ENCODE measurements around the gene P3H2.
A peak's percentile ranks its signal among the peaks of the same experiment; 100 is the strongest.
"Not testable (repeated sequence)": the region's sequence is repeated elsewhere in the genome, so short reads cannot be mapped to it uniquely, and the experiment has no call there.

P3H2 gene

GRCh38 chr3:189977174-189977573, 143.5 kb downstream of the P3H2 start:
- DNase-seq: no peak

GRCh38 chr3:189975391-189975990, 145.2 kb downstream of the P3H2 start:
- DNase-seq: no peak

- no peak for DNase-seq
Observed at GRCh38 chr3:189974359-189974758, 146.3 kb downstream of the P3H2 start.

GRCh38 chr3:189967254-189967865, 153.3 kb downstream of the P3H2 start:
- no peak for DNase-seq

- no peak for DNase-seq
Observed at GRCh38 chr3:189966843-189967242, 153.9 kb downstream of the P3H2 start.

GRCh38 chr3:189964623-189965332, 155.9 kb downstream of the P3H2 start:
- DNase-seq: no peak

GRCh38 chr3:189962466-189962865, 158.2 kb downstream of the P3H2 start:
- DNase-seq: no peak

- peak; percentile 85 for DNase-seq
Observed at GRCh38 chr3:189961522-189962161, 159.1 kb downstream of the P3H2 start.

GRCh38 chr3:189961086-189961485, 159.6 kb downstream of the P3H2 start:
- not testable (repeated sequence) for DNase-seq

- no peak for DNase-seq
Observed at GRCh38 chr3:189954733-189955665, 165.7 kb downstream of the P3H2 start.

GRCh38 chr3:189953551-189953950, 167.1 kb downstream of the P3H2 start:
- no peak for DNase-seq

GRCh38 chr3:189952272-189952671, 168.4 kb downstream of the P3H2 start:
- no peak for DNase-seq

GRCh38 chr3:189950258-189950657, 170.4 kb downstream of the P3H2 start:
- no peak for DNase-seq

- DNase-seq: no peak
Observed at GRCh38 chr3:189949580-189949979, 171.1 kb downstream of the P3H2 start.

GRCh38 chr3:189948724-189949045, 172.0 kb downstream of the P3H2 start:
- no peak for DNase-seq

- DNase-seq: no peak
Observed at GRCh38 chr3:189947948-189948723, 172.6 kb downstream of the P3H2 start.

GRCh38 chr3:189947068-189947467, 173.6 kb downstream of the P3H2 start:
- DNase-seq: no peak

- DNase-seq: no peak
Observed at GRCh38 chr3:189945935-189946709, 174.6 kb downstream of the P3H2 start.

- DNase-seq: no peak
Observed at GRCh38 chr3:189944285-189945145, 176.2 kb downstream of the P3H2 start.

GRCh38 chr3:189942948-189943347, 177.7 kb downstream of the P3H2 start:
- DNase-seq: no peak
